ENCODE measurements around the gene DNAJC21.
"Not testable (repeated sequence)": the region's sequence is repeated elsewhere in the genome, so short reads cannot be mapped to it uniquely, and the experiment has no call there.

DNAJC21 gene

DNA sequence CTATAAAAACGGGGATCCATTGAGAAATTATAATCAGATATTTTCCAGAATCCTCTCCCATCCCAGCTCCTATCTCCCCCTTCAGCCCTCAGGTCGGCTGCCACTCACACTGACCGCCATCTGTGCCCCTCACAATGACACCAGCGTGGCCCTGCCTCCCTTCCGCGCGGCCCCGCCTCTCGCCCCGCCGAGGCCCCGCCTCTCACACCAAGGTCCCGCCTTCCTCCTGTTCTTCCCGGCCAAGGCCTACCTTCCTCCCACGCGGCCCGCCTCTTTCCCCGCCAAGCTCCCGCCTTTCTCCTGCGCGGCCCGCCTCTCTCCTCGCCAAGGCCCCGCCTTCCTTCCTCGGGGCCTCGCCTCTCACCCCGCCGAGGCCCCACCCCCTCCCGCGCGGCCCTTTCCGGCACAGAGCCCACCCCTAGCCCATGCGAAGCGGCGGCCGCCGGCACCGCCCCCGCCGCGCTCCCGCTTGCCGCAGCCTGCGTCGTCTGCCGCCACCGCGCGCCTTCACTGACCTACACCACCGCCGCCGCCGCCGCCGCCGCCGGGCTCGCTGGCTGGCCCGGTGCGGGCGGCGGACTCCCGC lies at the start of gene DNAJC21:
Gene DNAJC21, plus strand, starts transcription at position 426 of the 586 bp plus-strand sequence. CDS start 261 bp downstream, outside the sequence.
- peak; percentile 98 for DNase-seq (ENCODE audit: low read depth)

DNA sequence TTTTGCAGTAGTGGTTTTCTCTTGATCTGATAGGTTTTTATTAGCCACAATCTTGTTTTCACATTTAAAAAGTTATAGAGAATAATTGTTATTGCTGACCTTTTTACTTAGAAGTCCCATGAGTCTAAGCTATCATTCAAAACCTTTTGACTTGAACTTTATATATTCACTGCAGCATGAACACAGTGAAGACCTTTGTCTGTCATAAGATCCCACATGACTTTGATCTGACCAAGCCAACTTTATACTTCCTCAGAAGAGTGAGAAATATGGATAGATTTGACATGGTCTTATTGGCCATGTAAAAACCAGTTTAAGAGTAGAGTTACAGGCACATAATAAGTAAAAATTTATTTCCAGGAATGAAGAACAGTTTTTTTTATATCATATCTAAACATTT lies 48.1 kb upstream of the DNAJC21 start:
- DNase-seq (ENCODE audit: low read depth), result no peak

DNA sequence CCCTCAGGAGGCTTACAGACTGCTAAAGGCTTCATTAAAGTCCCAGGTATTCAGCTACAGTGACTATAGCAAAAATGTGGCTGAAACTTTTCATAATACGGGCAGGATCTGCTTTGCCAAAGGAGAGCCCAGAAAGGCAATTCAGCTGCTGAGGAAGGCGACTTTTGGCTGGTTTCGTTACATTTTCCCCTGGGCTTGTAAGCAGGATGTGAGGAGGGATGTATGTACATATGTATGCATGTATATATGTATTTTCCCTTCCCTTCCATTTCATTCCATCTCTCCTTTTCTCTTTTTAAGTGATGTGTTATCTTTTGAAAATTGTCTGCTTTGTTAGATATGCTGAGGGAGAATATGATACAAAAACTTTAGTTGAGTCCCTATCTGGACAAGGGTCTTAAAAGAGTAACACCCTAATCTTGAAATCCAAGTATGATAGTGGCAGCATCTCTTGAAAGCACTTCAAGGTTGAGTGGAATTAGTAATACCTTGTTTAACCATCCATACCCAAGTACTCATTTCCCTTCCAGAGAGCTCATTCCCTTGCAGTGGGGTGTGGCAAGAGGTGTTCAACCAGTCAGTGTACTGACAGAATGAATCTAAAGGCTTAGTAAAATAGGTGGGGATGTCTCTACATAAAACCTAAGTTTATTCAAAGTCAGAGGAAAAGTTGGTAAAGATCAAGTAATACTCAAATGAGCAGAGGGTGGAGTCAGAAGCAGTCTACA lies 42.8 kb upstream of the DNAJC21 start:
- DNase-seq (ENCODE audit: low read depth), result no peak

GRCh38 chr5:34889394-34889793 lies 40.0 kb upstream of the DNAJC21 start:
- no peak for DNase-seq (ENCODE audit: low read depth)

DNA sequence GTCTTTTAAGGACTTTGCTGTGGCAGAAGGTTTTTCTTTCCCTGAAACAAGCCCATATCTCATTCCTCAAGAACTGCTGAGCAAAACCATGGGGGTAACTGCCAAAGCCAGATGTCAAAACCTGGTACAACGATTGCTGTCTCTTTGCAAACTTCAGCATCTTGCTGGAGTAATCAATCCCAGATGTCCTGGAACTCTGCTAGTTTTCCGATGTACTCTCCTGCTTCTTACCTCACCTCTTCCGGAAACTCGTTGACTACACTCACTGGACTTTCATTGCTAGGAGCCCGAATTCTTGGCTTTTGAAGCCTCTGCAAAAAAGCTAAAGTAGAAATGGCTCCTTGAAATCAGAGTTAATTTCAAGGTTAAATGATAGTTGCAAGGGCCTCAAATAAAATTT lies 37.4 kb upstream of the DNAJC21 start:
- DNase-seq (ENCODE audit: low read depth), result peak; percentile 88

GRCh38 chr5:34892414-34892813 lies 36.9 kb upstream of the DNAJC21 start:
- no peak for DNase-seq (ENCODE audit: low read depth)

DNA sequence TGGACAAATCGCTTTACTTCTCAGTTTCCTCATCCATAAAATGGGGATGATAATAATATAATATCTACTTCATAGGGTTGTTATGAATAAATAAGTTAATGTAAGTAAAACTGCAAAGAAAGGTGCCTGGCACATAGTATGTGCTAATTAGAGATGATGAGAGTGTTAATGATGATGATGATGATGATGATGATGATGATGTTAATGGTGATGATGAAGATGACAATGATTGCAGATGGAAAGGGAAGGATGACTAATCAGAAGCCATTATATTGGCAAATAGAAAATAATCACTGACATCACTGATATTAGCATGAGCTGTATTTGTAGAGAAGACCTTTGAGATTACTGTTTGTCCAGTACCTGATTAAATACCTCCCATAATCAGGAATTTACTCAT lies 34.6 kb upstream of the DNAJC21 start:
- DNase-seq (ENCODE audit: low read depth), result no peak

DNA sequence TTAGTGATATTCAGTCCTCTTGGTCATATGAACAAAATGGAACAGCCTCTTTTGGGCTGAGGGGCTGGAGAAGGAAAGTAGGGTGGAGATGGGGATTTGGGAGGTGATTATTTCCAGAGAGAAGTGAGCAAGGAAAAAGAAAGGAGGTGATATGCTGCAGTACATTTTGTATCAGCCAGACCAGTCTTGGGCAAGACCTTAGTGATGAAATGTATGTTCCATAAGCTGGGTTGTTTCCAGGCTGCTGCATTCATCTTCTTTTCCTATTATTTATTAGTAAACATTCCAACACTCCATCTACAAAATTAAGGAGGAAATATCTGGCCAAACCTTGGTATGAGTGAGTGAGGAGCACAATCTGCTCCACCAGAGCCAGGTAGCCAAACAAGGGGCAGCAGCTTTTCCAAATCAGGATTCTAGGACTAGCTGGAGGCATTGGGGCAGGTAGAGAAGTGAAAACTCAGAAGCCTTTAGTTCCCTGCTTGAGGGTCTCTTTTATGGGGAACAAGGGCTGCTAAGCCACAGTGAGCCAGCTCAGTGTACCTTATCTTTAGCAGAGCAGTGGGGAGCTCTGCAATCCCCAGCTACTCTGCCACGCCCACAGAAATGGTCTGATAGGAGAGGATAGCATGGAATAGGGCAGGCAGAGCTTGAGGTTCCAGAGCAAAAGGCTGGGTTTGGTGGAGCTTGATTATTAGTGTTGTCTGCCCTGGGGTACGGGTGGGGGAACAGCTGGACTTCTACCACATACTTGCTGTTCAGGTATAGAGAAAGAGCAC lies 33.5 kb upstream of the DNAJC21 start:
- DNase-seq (ENCODE audit: low read depth), result no peak

DNA sequence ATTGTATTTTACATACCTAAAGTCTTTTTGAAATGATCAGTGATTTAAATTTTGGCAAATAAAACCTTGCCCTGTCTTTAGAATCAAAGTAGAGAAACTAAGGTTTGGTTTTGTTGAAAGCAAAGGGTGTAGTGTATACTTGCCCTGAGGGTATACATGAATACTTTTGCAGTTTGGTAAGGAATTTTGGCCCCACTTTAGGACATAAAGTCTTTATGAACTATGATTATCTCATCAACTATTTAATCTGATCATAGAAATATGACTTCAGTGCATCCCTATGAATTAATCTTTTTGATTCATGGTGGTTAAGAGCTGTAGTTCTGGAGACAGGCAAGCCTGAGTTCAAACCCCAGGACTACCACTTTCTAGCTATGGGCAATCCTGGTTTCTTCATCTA lies 31.7 kb upstream of the DNAJC21 start:
- peak; percentile 52 for DNase-seq (ENCODE audit: low read depth)

GRCh38 chr5:34898258-34898895 lies 31.0 kb upstream of the DNAJC21 start:
- DNase-seq (ENCODE audit: low read depth), result peak; percentile 79

GRCh38 chr5:34899066-34899465 lies 30.3 kb upstream of the DNAJC21 start:
- no peak for DNase-seq (ENCODE audit: low read depth)

GRCh38 chr5:34900652-34901051 lies 28.7 kb upstream of the DNAJC21 start:
- DNase-seq (ENCODE audit: low read depth), result no peak

- DNase-seq (ENCODE audit: low read depth), result no peak
Measured at GRCh38 chr5:34903260-34903659, 26.1 kb upstream of the DNAJC21 start.

GRCh38 chr5:34905564-34905963 lies 23.8 kb upstream of the DNAJC21 start:
- peak; percentile 40 for DNase-seq (ENCODE audit: low read depth)

DNA sequence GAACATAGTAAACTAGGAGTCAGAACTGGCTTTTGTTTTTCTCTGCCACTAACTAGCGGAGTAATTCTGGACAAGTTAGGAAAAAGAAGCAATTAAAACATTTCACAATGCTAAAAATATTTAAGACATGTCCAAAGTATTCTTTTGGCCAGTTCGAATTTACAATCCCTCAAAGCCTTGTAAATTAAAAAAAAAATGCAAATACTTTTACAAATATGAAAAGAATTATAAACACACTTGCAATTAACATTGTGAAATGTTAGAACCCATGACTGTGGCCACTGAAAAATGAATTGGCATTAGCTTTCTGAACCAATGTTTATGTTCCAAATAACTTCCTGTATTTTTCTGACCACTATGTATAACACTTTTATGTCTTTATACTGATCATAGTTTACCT lies 16.3 kb upstream of the DNAJC21 start:
- peak; percentile 91 for DNase-seq (ENCODE audit: low read depth)

- DNase-seq (ENCODE audit: low read depth), result peak; percentile 56
Measured at GRCh38 chr5:34914671-34915138, 14.7 kb upstream of the DNAJC21 start.

DNA sequence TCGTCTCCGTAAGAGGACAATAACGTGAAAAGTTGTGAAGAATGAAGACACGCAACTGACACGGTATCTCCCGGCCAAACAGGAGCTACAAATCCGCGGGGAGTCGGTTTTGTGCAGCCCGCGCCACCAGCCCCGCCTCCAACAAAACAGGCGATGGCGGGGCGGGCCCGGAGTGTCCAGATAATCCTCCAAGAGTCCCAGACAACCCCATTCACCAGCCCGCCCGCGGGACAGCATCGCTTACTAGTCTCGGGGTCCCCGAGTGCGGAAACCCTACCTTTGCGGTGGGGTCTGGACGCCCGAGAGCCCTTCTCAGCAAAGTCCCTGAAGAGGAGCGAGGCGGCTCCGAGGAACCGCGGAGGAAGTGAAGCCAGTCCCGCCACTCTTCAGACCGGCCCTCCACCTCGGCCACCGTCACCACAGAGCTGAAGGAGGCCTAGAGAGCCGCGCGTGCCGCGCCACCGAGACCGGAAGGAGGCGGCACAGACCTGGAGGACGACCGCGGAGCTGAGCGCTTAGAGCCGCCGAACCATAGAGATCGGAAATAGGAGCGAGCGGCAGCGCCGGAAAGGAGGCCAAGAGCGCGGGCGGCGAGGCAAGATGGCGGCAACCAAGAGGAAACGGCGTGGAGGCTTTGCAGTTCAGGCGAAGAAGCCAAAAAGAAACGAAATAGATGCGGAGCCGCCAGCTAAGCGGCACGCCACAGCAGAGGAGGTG lies 14.1 kb upstream of the DNAJC21 start, which contains the start of the genes BRIX1 and RAD1:
Gene BRIX1, plus strand, starts transcription at position 573 of the 717 bp plus-strand sequence. Its CDS starts 28 bp downstream, at position 601.
Gene RAD1, minus strand, starts transcription at position 366 of the 717 bp plus-strand sequence. CDS start 612 bp downstream, outside the sequence.
- peak; percentile 97 for DNase-seq (ENCODE audit: low read depth)

- DNase-seq (ENCODE audit: low read depth), result no peak
Measured at GRCh38 chr5:34915856-34916192, 13.5 kb upstream of the DNAJC21 start.

GRCh38 chr5:34916518-34916917 lies 12.8 kb upstream of the DNAJC21 start:
- DNase-seq (ENCODE audit: low read depth), result no peak

DNA sequence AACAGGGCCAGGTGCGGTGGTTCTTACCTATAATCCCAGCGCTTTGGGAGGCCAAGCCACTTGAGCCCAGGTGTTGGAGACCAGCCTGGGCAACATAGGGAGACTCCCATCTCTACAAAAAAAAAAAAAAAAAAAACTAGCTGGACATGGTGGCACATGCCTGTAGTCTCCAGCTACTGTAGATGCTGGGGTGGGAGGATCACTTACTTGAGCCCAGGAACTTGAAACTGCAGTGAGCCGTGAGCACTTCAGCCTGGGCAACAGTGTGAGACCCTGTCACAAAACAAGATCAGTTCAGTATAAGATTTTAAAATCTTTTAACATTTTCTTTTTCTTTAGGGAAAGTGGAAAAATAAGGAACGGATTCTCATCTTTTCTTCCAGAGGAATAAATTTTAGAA lies 11.3 kb upstream of the DNAJC21 start:
- no peak for DNase-seq (ENCODE audit: low read depth)

DNA sequence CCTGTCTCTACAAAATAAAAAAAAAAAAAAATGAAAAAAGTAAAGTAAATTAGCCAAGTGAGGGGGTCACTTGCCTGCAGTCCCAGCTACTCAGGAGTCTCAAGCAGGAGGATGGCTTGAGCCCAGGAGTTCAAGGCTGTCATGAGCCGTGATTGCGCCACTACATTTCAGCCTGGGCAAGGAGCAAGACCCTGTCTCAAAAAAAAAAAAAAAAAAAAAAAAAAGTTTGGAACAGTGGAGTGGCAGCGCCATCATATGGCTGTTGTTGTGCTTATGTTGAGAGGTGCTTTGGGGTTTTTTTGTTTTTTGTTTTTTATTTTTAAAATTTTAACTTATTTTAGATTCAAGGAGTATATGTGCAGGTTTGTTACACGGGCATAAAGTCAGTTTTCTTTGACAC lies 10.3 kb upstream of the DNAJC21 start:
- DNase-seq (ENCODE audit: low read depth), result no peak

- not testable (repeated sequence) for DNase-seq (ENCODE audit: low read depth)
Measured at GRCh38 chr5:34923256-34923655, 6.1 kb upstream of the DNAJC21 start.

All from EH (cell line).